OCI-LY7 (cell line): ENCODE measurements around the gene RPS24. TPM values are rescaled to one million over a fixed set of nuclear protein-coding genes. Genes with fewer than 3 reads are reported as not detected.

Source experiments
- BruUV-seq: library from RNA; stranded (reverse); fragments of 400-500 nt; replicated peaks from 2 replicates; lab custom pipeline; 2021; lab: Mats Ljungman, UMichigan
- CTCF ChIA-PET: fragments of 300-600 bp; sonication (Branson Sonifier 250); formaldehyde crosslinking; loops from one replicate; lab custom pipeline; 2022; ENCODE audit warnings: antibody characterized with exemption; ENCODE audit not compliant: unreplicated experiment; lab: Charles Lee
- POLR2A ChIA-PET: fragments of 300-600 bp; sonication (Branson Sonifier 250); formaldehyde crosslinking; loops from one replicate; lab custom pipeline; 2022; ENCODE audit warnings: antibody characterized with exemption; lab: Charles Lee
- DNase-seq: peaks from one replicate; pipeline ENCODE4 v3.0.0-alpha.2; 2015; ENCODE audit warnings: low spot score
- H2AFZ ChIP-seq: fragments of 200-600 bp; sonication (generic), shearing (Covaris generic); 2 replicates; pipeline ENCODE4 v1.6.1; 2014; ENCODE audit warnings: mild to moderate bottlenecking, antibody characterized with exemption, low read length, moderate library complexity
- H3K27ac ChIP-seq: fragments of 200-600 bp; sonication (generic); 2 replicates; pipeline ENCODE4 v1.5.1; 2014; ENCODE audit warnings: mixed run types, low read depth, mild to moderate bottlenecking, moderate library complexity, low read length, inconsistent platforms; ENCODE audit not compliant: poor library complexity, severe bottlenecking
- H3K36me3 ChIP-seq: fragments of 200-600 bp; sonication (generic); 2 replicates; pipeline ENCODE4 v1.6.1; 2014; ENCODE audit warnings: mild to moderate bottlenecking, antibody characterized with exemption, low read length, moderate library complexity, mixed read lengths; ENCODE audit not compliant: insufficient read depth
- H3K4me1 ChIP-seq: fragments of 200-600 bp; sonication (generic); 2 replicates; pipeline ENCODE4 v1.5.1; 2014; ENCODE audit warnings: mild to moderate bottlenecking, low read length; ENCODE audit not compliant: insufficient read depth, poor library complexity, severe bottlenecking
- H3K4me2 ChIP-seq: fragments of 200-600 bp; sonication (generic); 2 replicates; pipeline ENCODE4 v1.6.1; 2014; ENCODE audit warnings: mild to moderate bottlenecking, low read length
- H3K4me3 ChIP-seq: fragments of 200-600 bp; sonication (generic); 2 replicates; pipeline ENCODE4 v1.5.1; 2014; ENCODE audit warnings: mild to moderate bottlenecking, low read depth, low read length; ENCODE audit not compliant: poor library complexity, severe bottlenecking
- H3K79me2 ChIP-seq: fragments of 200-600 bp; sonication (generic); 2 replicates; pipeline ENCODE4 v1.6.1; 2016; ENCODE audit warnings: low read depth, mild to moderate bottlenecking, low read length, moderate library complexity, mixed read lengths; ENCODE audit not compliant: insufficient read depth
- H3K9me2 ChIP-seq: fragments of 200-600 bp; sonication (generic); 2 replicates; pipeline ENCODE4 v1.6.1; 2016; ENCODE audit warnings: mild to moderate bottlenecking, low read length, mixed read lengths; ENCODE audit not compliant: insufficient read depth
- H3K9me3 ChIP-seq: fragments of 200-600 bp; sonication (generic); 2 replicates; pipeline ENCODE4 v1.6.1; 2014; ENCODE audit warnings: mild to moderate bottlenecking, mixed run types, low read length, mixed read lengths
- H4K20me1 ChIP-seq: fragments of 200-600 bp; sonication (generic); 2 replicates; pipeline ENCODE4 v1.6.1; 2014; ENCODE audit warnings: mild to moderate bottlenecking, antibody characterized with exemption, low read length, moderate library complexity, mixed read lengths; ENCODE audit not compliant: insufficient read depth
- CTCF ChIP-seq: fragments of 200-600 bp; sonication (generic); conservative IDR thresholded peaks from 2 replicates; pipeline ENCODE4 v1.5.1; 2014; ENCODE audit warnings: mild to moderate bottlenecking, antibody characterized with exemption, low read length, moderate library complexity, mixed read lengths
- EZH2phosphoT487 ChIP-seq: fragments of 200-600 bp; sonication (generic); IDR thresholded peaks from 2 replicates; pipeline ENCODE4 v1.6.1; 2018; ENCODE audit warnings: low read depth, borderline replicate concordance, mild to moderate bottlenecking, mixed run types, antibody characterized with exemption, low read length, moderate library complexity, mixed read lengths
- intact Hi-C: fragments of 100-400 bp; cut with micrococcal nuclease; formaldehyde crosslinking; loops from one replicate; pipeline ENCODE4 v1.10.0; 2022; ENCODE audit not compliant: unreplicated experiment
- total RNA-seq, 2 experiments: library from RNA; depleted of rRNA in 1 of 2; stranded (reverse); fragments of >200 nt in 1 of 2; shearing (Covaris generic) in 1 of 2; gene quantifications; 2 replicates each; pipeline ENCODE4 v1.2.3, GENCODE V29; 2014 to 2022

The RPS24 gene
- total RNA-seq, 2 experiments from 2014 or later: 2,059 to 3,395 TPM

GRCh38 chr10:78028438-78029268 lies 5.0 kb upstream of the RPS24 start:
- no TSS peak for BruUV-seq

GRCh38 chr10:78029269-78030226 lies 4.1 kb upstream of the RPS24 start, which contains the start of gene POLR3A:
TSS of gene POLR3A (minus strand) at chr10:78029515. CDS start at chr10:78029407, 108 bp downstream.
- peak within 1 kb of the TSS; percentile 99 for H3K4me3 ChIP-seq
- H3K4me1 ChIP-seq: peaks cover 19% of the 10 kb centered on the region
- no TSS peak for BruUV-seq
- peak within 1 kb of the TSS; percentile 70 for H3K27ac ChIP-seq
- POLR2A ChIA-PET: interaction anchor here (0.6 to 0.8 kb wide), 4 partner anchors 18 to 1158 kb away, joined by 3 to 5 read pairs (median 3); no protein-coding TSS in a partner anchor
- intact Hi-C loops: loop anchor here (5.0 to 10.0 kb wide), 2 partner anchors 185 to 1108 kb away; no protein-coding TSS in a partner anchor
- CTCF ChIA-PET: interaction anchor here (1.0 kb wide), 1 partner anchor 152 kb away, joined by 3 read pairs; no protein-coding TSS in a partner anchor
- peak within 1 kb of the TSS; percentile 98 for H3K4me2 ChIP-seq
- peak; percentile 96 for DNase-seq
- TF ChIP-seq CTCF (peak; percentile 99), EZH2phosphoT487 (no peak)
- no peaks in the 10 kb centered on the region for H3K9me3 ChIP-seq
- H3K9me2 ChIP-seq: no peaks in the 10 kb centered on the region
- peaks cover 35% of the 10 kb centered on the region for H3K79me2 ChIP-seq
- H3K36me3 ChIP-seq: peaks cover 40% of the 10 kb centered on the region
- H2AFZ ChIP-seq: peak within 1 kb of the TSS; percentile 96
- peaks cover 12% of the 10 kb centered on the region for H4K20me1 ChIP-seq

More at GRCh38 chr10:78028438-78029268, 5.0 kb upstream of the RPS24 start:
- Histone ChIP-seq H3K4me1 (peaks cover 19% of the 10 kb centered on the region), H3K36me3 (peaks cover 44% of the 10 kb centered on the region), H2AFZ (peak overlapping the region; percentile 96; the same call in 1 of the 2 replicates), H3K4me3 (peak overlapping the region; percentile 99), H3K79me2 (peaks cover 26% of the 10 kb centered on the region), H3K4me2 (peak overlapping the region; percentile 98), H3K27ac (peak overlapping the region; percentile 70), H4K20me1 (peaks cover 9% of the 10 kb centered on the region), H3K9me2 (no peaks in the 10 kb centered on the region), H3K9me3 (no peaks in the 10 kb centered on the region)
- POLR2A ChIA-PET: interaction anchor here (0.8 to 2.0 kb wide), 2 partner anchors 15 to 17 kb away, joined by 3 to 4 read pairs; no protein-coding TSS in a partner anchor
- peak; percentile 15 for DNase-seq
- TF ChIP-seq EZH2phosphoT487: no peak
- TF ChIP-seq CTCF: peak; percentile 37; the same call in 1 of the 2 replicates
- intact Hi-C loops: loop anchor here (10.0 kb wide), 1 partner anchor 184 kb away; no protein-coding TSS in a partner anchor
- CTCF ChIA-PET: no interaction called here
